Suprapubic skin (tissue), 4 donors: ENCODE results near the gene BTBD1. TPM values are rescaled to one million over a fixed set of nuclear protein-coding genes. Genes with fewer than 3 reads are reported as not detected.

Experiments
- DNase-seq, 2 donors: peaks; one replicate each; pipeline ENCODE4 v3.0.0-alpha.2; 2019; ENCODE audit warnings: low spot score in 2 of 2
- H3K27ac ChIP-seq: fragments of 200-600 bp; sonication (generic); one replicate; pipeline ENCODE4 v1.5.1; 2019
- H3K27me3 ChIP-seq: fragments of 200-600 bp; sonication (generic); one replicate; pipeline ENCODE4 v1.5.1; 2019
- H3K36me3 ChIP-seq: fragments of 200-600 bp; sonication (generic); one replicate; pipeline ENCODE4 v1.5.1; 2019
- H3K4me1 ChIP-seq: fragments of 200-600 bp; sonication (generic); one replicate; pipeline ENCODE4 v1.5.1; 2019
- H3K4me3 ChIP-seq: fragments of 200-600 bp; sonication (generic); one replicate; pipeline ENCODE4 v1.5.1; 2019; ENCODE audit warnings: mild to moderate bottlenecking
- H3K9me3 ChIP-seq: fragments of 200-600 bp; sonication (generic); one replicate; pipeline ENCODE4 v1.5.1; 2019
- EP300 ChIP-seq: sonication (generic); formaldehyde crosslinking; IDR thresholded peaks from one replicate; pipeline ENCODE4 v1.6.1; 2017; ENCODE audit warnings: antibody characterized with exemption
- POLR2A ChIP-seq, 2 donors: fragments of 450-650 bp; IDR thresholded peaks; one replicate each; pipeline ENCODE4 v1.6.1; 2017; ENCODE audit warnings: antibody characterized with exemption in 2 of 2, mild to moderate bottlenecking in 2 of 2, moderate library complexity in 2 of 2
- POLR2AphosphoS5 ChIP-seq, 3 donors: sonication (generic); formaldehyde crosslinking; IDR thresholded peaks; one replicate each; pipeline ENCODE4 v1.6.1; 2017; ENCODE audit warnings: antibody characterized with exemption in 3 of 3
- WGBS: methylation state at CpG from one replicate; pipeline ENCODE4 v1.1.5; 2018; 5-methylcytosine and 5-hydroxymethylcytosine counted together
- total RNA-seq, 4 donors: library from RNA; depleted of rRNA; stranded (reverse); fragments of >200 nt; gene quantifications; one replicate each; pipeline ENCODE4 v1.1.0, GENCODE V29; 2016
- TF ChIP-seq, protein P1 (sequence below), 2 donors: fragments of 200-600 bp in 1 of 2; fragments of 450-650 bp in 1 of 2; sonication (generic) in 1 of 2; IDR thresholded peaks; one replicate each; pipeline ENCODE4 v1.5.1; 2016 to 2019; ENCODE audit warnings: antibody characterized with exemption in 2 of 2, mild to moderate bottlenecking in 1 of 2, moderate library complexity in 1 of 2

Gene BTBD1
- total RNA-seq, 4 donors from 2014 or later, result 43.9 to 54.3 (median 50.0) TPM

DNA sequence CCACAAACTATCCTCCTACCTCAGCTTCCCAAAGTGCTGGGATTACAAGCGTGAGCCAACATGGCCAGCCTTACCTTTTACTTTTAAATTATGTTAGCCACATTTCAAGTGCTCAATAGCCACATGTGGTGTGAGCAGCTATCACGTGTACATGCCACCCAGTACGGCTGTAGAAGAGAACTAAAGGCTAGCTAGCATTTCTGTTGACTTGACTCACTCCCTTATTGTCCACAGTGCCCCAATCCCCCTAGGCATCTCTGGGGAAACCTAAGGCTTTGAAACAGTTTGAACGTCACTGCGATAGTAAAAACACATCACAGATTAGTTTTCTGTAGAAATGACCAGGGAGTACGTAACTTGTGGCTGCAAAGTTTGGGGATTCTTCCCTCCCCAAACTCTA lies 67.6 kb downstream of the BTBD1 start:
- Histone ChIP-seq H3K4me1 (peaks cover 8% of the 10 kb centered on the region), H3K27ac (no peak overlapping the region), H3K27me3 (no peaks in the 10 kb centered on the region), H3K9me3 (no peaks in the 10 kb centered on the region), H3K36me3 (peaks cover 5% of the 10 kb centered on the region), H3K4me3 (no peak overlapping the region)
- no peak for DNase-seq
- 75% methylated on average over 6 of the region's 6 CpGs for WGBS
- TF ChIP-seq, protein P1, sequence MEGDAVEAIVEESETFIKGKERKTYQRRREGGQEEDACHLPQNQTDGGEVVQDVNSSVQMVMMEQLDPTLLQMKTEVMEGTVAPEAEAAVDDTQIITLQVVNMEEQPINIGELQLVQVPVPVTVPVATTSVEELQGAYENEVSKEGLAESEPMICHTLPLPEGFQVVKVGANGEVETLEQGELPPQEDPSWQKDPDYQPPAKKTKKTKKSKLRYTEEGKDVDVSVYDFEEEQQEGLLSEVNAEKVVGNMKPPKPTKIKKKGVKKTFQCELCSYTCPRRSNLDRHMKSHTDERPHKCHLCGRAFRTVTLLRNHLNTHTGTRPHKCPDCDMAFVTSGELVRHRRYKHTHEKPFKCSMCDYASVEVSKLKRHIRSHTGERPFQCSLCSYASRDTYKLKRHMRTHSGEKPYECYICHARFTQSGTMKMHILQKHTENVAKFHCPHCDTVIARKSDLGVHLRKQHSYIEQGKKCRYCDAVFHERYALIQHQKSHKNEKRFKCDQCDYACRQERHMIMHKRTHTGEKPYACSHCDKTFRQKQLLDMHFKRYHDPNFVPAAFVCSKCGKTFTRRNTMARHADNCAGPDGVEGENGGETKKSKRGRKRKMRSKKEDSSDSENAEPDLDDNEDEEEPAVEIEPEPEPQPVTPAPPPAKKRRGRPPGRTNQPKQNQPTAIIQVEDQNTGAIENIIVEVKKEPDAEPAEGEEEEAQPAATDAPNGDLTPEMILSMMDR (IDR thresholded peaks at IDR 0.05), result no peak
- TF ChIP-seq POLR2A (IDR thresholded peaks at IDR 0.05), result no peak
- no peak for TF ChIP-seq EP300
- no peak for TF ChIP-seq POLR2AphosphoS5 (IDR thresholded peaks at IDR 0.05)

DNA sequence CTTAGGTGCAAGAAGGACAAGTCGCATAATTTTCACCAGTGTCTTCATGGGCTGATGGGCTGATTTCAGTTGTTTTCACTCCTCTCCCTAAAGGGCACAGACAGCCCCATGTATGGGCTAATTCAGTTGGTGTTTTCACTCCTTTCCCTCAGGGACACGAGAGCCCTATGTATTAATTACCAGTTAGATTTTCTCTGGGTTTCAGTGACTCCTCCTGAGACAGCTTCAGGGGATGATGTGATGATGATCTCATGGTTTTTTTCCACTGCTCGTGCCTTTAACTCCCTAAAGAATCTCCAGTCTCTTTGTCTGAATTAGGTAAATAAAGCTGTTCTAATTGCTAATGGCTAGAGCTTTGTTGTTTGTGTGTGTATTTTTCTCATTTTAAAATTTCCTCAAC lies 71.1 kb downstream of the BTBD1 start:
- Histone ChIP-seq H3K4me1 (peaks cover 8% of the 10 kb centered on the region), H3K36me3 (peaks cover 5% of the 10 kb centered on the region), H3K27me3 (no peaks in the 10 kb centered on the region), H3K9me3 (no peaks in the 10 kb centered on the region), H3K4me3 (no peak overlapping the region), H3K27ac (no peak overlapping the region)
- DNase-seq, result no peak
- TF ChIP-seq EP300, result no peak
- TF ChIP-seq POLR2A (IDR thresholded peaks at IDR 0.05), result no peak
- no peak for TF ChIP-seq POLR2AphosphoS5 (IDR thresholded peaks at IDR 0.05)
- TF ChIP-seq, protein P1 (IDR thresholded peaks at IDR 0.05), result no peak
- WGBS, result 60% methylated on average over 3 of the region's 3 CpGs

GRCh38 chr15:82995076-82995475 lies 72.0 kb downstream of the BTBD1 start:
- Histone ChIP-seq H3K9me3 (no peaks in the 10 kb centered on the region), H3K4me1 (peaks cover 4% of the 10 kb centered on the region), H3K36me3 (peaks cover 9% of the 10 kb centered on the region), H3K27ac (no peak overlapping the region), H3K4me3 (no peak overlapping the region), H3K27me3 (no peaks in the 10 kb centered on the region)
- no peak for DNase-seq
- 94% methylated on average over 2 of the region's 2 CpGs for WGBS
- TF ChIP-seq POLR2A (IDR thresholded peaks at IDR 0.05) (no peak), EP300 (no peak), POLR2AphosphoS5 (IDR thresholded peaks at IDR 0.05) (no peak)
- TF ChIP-seq, protein P1 (IDR thresholded peaks at IDR 0.05), result no peak

- Histone ChIP-seq H3K9me3 (no peaks in the 10 kb centered on the region), H3K36me3 (peaks cover 23% of the 10 kb centered on the region), H3K27ac (no peak overlapping the region), H3K4me3 (no peak overlapping the region), H3K27me3 (no peaks in the 10 kb centered on the region), H3K4me1 (no peaks in the 10 kb centered on the region)
- no peak for DNase-seq
- TF ChIP-seq, protein P1 (IDR thresholded peaks at IDR 0.05), result no peak
- TF ChIP-seq POLR2AphosphoS5 (IDR thresholded peaks at IDR 0.05) (no peak), POLR2A (IDR thresholded peaks at IDR 0.05) (no peak), EP300 (no peak)
- 60% methylated on average over 4 of the region's 4 CpGs for WGBS
Measured at GRCh38 chr15:82993144-82993543, 73.9 kb downstream of the BTBD1 start.

DNA sequence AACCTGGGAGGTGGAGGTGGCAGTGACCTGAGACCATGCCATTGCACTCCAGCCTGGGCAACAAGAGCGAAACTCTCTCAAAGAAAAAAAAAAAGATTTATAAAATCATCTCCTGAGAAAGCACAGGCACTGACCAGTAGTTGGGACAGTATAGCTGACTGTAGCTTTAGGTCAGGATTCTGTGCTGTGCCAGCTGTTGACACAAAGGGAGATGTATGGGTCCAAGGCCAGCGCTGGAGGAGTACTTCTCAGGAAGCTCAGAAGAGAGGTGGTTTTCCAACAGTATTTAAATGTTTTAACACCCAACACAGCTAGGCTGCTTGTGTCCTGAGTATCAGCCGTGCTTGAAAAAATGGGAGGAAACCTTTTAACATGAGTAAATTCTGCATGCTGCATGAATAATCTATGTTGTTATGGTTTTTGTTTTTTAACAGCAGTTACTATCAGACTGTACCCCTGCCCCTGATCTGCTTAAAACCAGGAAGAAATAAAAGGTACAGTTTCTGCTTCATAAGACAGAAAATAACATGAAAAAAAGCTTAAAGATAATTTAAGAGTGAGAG lies 74.5 kb downstream of the BTBD1 start:
- H3K27ac ChIP-seq, result no peak overlapping the region
- TF ChIP-seq, protein P1 (IDR thresholded peaks at IDR 0.05), result no peak
- no peak for TF ChIP-seq POLR2A (IDR thresholded peaks at IDR 0.05)
- TF ChIP-seq POLR2AphosphoS5 (IDR thresholded peaks at IDR 0.05), result no peak
- no peak for TF ChIP-seq EP300
- peaks cover 25% of the 10 kb centered on the region for H3K36me3 ChIP-seq
- no peak overlapping the region for H3K4me3 ChIP-seq
- 85% methylated on average over 3 of the region's 3 CpGs for WGBS
- H3K9me3 ChIP-seq, result no peaks in the 10 kb centered on the region
- no peak for DNase-seq
- no peaks in the 10 kb centered on the region for H3K27me3 ChIP-seq
- no peaks in the 10 kb centered on the region for H3K4me1 ChIP-seq
